Measurements from ENCODE around the gene PLXNA1.

Gene PLXNA1

GRCh38 chr3:126954141-126954842 lies 28.6 kb upstream of the PLXNA1 start:
- no peak for DNase-seq

- DNase-seq: no peak
Observed at GRCh38 chr3:126955004-126955790, 27.7 kb upstream of the PLXNA1 start.

- no peak for DNase-seq
Observed at GRCh38 chr3:126956361-126956760, 26.6 kb upstream of the PLXNA1 start.

GRCh38 chr3:126956866-126957650 lies 25.9 kb upstream of the PLXNA1 start:
- DNase-seq: no peak

- no peak for DNase-seq
Observed at GRCh38 chr3:126957776-126958637, 24.9 kb upstream of the PLXNA1 start.

DNA sequence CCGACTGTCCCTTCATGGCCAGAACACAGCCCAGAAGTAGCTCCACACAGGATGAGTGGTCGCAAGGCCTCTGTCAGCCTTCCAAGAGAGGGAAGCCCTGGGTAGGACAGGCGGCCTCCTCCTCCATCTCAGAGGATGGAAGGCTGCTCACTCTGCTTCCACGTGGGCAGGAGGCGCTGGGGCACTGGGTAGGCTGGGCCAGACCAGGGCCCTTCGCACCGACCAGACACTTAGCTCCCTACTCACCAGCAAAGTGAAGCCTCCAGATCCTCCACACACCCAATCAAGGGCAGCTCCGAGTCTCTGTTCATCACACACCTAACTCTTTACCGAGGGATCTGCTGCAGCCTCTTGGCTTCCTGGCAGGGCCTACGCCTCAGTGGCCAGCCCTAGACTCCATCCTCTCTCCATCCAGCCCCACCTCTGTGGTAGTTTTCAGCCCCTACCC lies 24.3 kb upstream of the PLXNA1 start:
- DNase-seq: no peak

DNA sequence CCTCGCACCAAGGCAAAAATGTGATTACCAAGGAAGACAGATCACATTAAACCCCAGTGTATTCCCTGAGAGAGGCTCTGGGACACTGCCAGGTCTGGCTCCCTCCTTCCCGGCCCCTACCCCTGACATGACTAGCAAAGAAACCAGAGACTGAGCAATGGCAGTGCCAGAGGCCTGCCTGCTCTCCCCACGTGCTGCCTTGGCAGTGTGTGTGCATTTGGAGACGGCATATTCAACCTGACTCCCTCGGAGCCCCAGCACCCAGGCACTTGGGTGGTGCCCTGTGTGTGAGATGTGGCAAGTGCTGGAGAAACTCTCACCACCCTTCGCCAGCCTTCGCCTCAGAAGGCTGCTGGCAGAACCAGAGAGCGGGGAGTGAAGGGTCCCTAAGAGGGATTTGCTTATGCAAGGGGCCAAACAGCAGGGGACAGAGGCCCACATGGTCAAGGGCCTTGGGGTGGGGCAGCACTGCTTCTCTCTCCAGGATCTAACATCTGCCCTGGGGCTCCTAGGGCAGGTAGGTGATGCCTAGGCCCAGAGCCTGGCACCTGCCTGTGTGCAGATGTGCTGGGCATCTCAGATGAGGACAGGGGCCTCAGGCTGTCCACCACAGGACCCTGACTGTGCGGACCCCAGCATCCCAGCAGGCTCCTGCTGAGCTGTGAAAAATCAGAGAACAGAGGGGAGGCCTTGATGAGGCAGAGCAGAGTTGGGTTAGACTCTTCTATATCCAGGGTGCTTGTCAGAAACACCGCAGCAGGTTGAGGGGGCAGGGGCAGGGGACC lies 23.6 kb upstream of the PLXNA1 start:
- no peak for DNase-seq

DNA sequence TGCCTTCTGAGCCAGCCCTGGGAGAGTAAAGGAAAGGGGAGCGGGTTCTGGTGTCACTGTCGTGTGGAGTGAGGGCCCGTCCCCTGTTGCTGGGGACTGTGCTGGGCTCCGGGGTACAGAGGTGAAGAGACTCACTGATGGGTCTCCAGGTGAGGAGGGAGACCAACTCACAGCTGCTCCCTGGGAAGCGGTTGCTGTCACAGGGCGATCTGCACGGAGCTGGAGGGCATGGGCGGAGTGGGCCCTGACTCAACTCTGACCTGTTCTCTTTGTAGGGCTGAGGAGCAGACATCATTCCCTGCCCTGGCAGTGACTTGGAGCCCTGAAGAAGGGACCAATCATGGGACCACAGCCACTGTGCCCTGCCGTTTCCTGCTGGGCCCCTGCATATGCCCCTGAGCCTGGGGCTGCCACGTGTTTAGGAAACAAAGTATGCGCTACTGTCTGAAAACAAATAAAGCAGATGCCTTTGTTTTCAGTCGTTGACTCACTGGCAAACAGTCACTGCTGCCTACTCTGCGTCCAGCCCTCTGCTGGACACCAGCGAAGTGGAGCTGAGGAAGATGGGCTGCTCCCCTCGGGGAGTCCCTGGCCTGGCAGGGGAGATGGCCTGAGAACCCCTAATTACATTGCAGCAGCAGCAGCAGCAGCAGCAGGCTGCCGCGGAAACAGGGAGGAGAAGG lies 22.9 kb upstream of the PLXNA1 start:
- no peak for DNase-seq

DNA sequence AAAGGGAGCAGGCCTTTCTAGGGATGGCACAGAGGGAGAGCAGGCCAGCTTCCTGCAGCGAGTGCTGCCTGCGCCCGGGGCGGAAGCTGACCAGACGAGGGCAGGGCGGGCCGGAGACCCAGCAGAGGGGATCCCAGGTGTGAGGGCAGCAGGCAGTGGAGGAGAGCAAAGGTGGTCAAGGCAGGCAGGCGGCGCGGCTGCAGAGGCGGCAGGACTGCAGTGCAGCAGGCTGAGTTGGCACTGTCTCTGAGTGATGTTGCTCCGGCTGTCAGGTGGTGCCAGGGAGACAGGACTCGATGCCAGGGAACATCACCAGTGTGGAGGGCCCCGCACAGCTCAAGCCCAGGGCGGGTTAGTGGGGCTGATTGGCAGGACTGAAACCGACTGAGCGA lies 22.3 kb upstream of the PLXNA1 start:
- DNase-seq: no peak

GRCh38 chr3:126961191-126961790 lies 21.6 kb upstream of the PLXNA1 start:
- no peak for DNase-seq

- DNase-seq: no peak
Observed at GRCh38 chr3:126961791-126962461, 21.0 kb upstream of the PLXNA1 start.

- DNase-seq: no peak
Observed at GRCh38 chr3:126962756-126963155, 20.2 kb upstream of the PLXNA1 start.

DNA sequence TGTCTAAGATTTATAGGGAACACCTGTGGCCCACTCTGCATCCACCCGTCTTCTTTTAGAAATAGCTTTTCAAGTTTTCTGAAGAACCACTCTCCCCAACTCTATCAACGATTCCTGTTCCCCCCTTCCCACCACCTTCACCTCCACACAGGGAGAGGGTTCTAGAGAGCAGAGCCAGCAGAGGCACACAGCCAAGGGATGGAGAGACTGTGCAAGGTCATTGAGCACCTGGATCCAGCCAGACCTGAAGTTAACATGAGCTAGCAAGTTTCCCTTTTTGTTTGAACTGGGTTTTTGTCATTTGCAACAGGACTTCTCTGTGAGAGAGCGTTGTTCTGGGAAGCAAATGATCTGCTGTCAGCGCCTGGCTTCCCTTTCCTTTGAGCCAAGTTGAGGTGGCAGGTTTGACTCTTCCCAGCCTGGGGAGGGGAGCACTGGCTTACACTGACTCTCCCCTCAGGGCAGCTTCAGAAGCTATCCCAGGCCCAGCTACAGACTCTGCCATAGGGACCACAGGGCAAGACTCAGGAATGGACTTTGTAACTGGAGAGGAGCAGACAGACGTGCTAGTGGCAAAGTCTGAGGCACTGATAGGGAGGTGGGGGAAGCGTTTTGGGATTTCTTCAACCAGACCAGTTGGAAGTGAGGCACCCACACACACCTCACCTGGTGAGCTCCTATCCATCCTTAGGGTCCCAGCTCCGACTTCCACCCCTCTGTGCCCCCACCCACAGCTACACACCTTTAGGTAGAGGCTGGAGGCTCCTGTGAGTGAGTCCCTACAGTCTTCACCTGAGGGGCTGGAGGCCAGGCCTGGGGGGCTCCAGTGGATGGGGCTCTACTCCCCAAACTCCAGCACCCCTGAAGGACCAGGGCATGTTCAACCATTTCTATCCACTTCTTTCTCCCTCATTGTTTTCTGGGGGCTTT lies 19.4 kb upstream of the PLXNA1 start:
- DNase-seq: no peak

- no peak for DNase-seq
Observed at GRCh38 chr3:126964261-126964660, 18.7 kb upstream of the PLXNA1 start.

GRCh38 chr3:126964950-126965349 lies 18.0 kb upstream of the PLXNA1 start:
- no peak for DNase-seq

- DNase-seq: no peak
Observed at GRCh38 chr3:126965526-126966080, 17.3 kb upstream of the PLXNA1 start.

- no peak for DNase-seq
Observed at GRCh38 chr3:126967386-126967785, 15.5 kb upstream of the PLXNA1 start.

Data from activated T-cell treated with anti-CD3 and anti-CD28 coated beads, Interleukin-2, amount 50 U/mL, for 1 hour (primary cell).